MCF 10A (cell line): ENCODE results near the gene FMR1NB. TPM values are rescaled to one million over a fixed set of nuclear protein-coding genes. Genes with fewer than 3 reads are reported as not detected.

Experiments used
- BruUV-seq: library from RNA; stranded (reverse); fragments of 400-500 nt; replicated peaks from 2 replicates; lab custom pipeline; 2021; lab: Mats Ljungman, UMichigan
- CTCF ChIA-PET: fragments of 300-600 bp; sonication (Branson Sonifier 250); formaldehyde crosslinking; extraction: SDS; loops from one replicate; lab custom pipeline; 2021; ENCODE audit warnings: antibody characterized with exemption, inconsistent platforms; lab: Yijun Ruan, JAX
- POLR2A ChIA-PET: fragments of 300-600, 350-650 bp; sonication (Branson Sonifier 250); formaldehyde crosslinking; extraction: SDS; loops from one replicate; lab custom pipeline; 2020; ENCODE audit warnings: antibody characterized with exemption, inconsistent platforms; lab: Yijun Ruan, JAX
- DNase-seq: peaks from one replicate; pipeline ENCODE4 v3.0.0-alpha.2; 2018; ENCODE audit not compliant: unreplicated experiment
- H3K27ac Mint-ChIP-seq: one replicate; pipeline ENCODE4 v1.8.0; 2022; ENCODE audit warnings: mild to moderate bottlenecking, low read depth, mixed read lengths; ENCODE audit not compliant: unreplicated experiment
- H3K27me3 Mint-ChIP-seq: one replicate; pipeline ENCODE4 v1.8.0; 2022; ENCODE audit warnings: mixed read lengths; ENCODE audit not compliant: insufficient read depth, unreplicated experiment
- H3K36me3 Mint-ChIP-seq: one replicate; pipeline ENCODE4 v1.8.0; 2022; ENCODE audit warnings: mild to moderate bottlenecking, moderate library complexity, mixed read lengths; ENCODE audit not compliant: insufficient read depth, unreplicated experiment
- H3K4me1 Mint-ChIP-seq: one replicate; pipeline ENCODE4 v1.8.0; 2022; ENCODE audit warnings: mixed read lengths; ENCODE audit not compliant: insufficient read depth, unreplicated experiment
- H3K4me3 Mint-ChIP-seq: one replicate; pipeline ENCODE4 v1.8.0; 2022; ENCODE audit warnings: mild to moderate bottlenecking, moderate library complexity, mixed read lengths; ENCODE audit not compliant: unreplicated experiment
- H3K9me3 Mint-ChIP-seq: one replicate; pipeline ENCODE4 v1.8.0; 2022; ENCODE audit warnings: mixed read lengths; ENCODE audit not compliant: unreplicated experiment
- CTCF ChIP-seq: fragments of 200-600 bp; IDR thresholded peaks from one replicate; pipeline ENCODE4 v1.8.0; 2022; ENCODE audit warnings: antibody characterized with exemption, mild to moderate bottlenecking; ENCODE audit not compliant: unreplicated experiment
- intact Hi-C: fragments of 100-400 bp; cut with micrococcal nuclease; formaldehyde crosslinking; loops from 2 replicates; pipeline ENCODE4 v1.14.1; 2022
- total RNA-seq: library from RNA; stranded (reverse); gene quantifications from 2 replicates; pipeline ENCODE4 v1.2.3, GENCODE V29; 2022

Gene FMR1NB
- total RNA-seq, 1 experiment from 2014 or later, result not detected

- ChIA-PET CTCF (no interaction called here), POLR2A (no interaction called here)
- Mint-ChIP-seq H3K4me1 (no peaks in the 10 kb centered on the region), H3K27ac (no peak overlapping the region), H3K36me3 (peaks cover 51% of the 10 kb centered on the region), H3K4me3 (no peak overlapping the region), H3K9me3 (peaks cover 7% of the 10 kb centered on the region), H3K27me3 (no peaks in the 10 kb centered on the region)
- intact Hi-C loops, result no loop called here
- DNase-seq, result no peak
- BruUV-seq, result no TSS peak
- TF ChIP-seq CTCF, result no peak
These were observed 32.6 kb upstream of the FMR1NB start for GRCh38 chrX:147948531-147948930.

- peaks cover 41% of the 10 kb centered on the region for H3K36me3 Mint-ChIP-seq
- no peaks in the 10 kb centered on the region for H3K4me1 Mint-ChIP-seq
- H3K9me3 Mint-ChIP-seq, result no peaks in the 10 kb centered on the region
- BruUV-seq, result TSS peak; percentile 28
- no peaks in the 10 kb centered on the region for H3K27me3 Mint-ChIP-seq
- ChIA-PET POLR2A (no interaction called here), CTCF (no interaction called here)
- TF ChIP-seq CTCF, result no peak
- intact Hi-C loops, result no loop called here
- DNase-seq, result no peak
- H3K27ac Mint-ChIP-seq, result no peak overlapping the region
- H3K4me3 Mint-ChIP-seq, result no peak overlapping the region
These were observed 30.8 kb upstream of the FMR1NB start for GRCh38 chrX:147950352-147950751.

GRCh38 chrX:147953976-147954375 is 27.2 kb upstream of the FMR1NB start:
- intact Hi-C loops, result no loop called here
- Mint-ChIP-seq H3K27me3 (no peaks in the 10 kb centered on the region), H3K4me1 (peaks cover 6% of the 10 kb centered on the region), H3K9me3 (no peaks in the 10 kb centered on the region), H3K4me3 (no peak overlapping the region), H3K36me3 (peaks cover 12% of the 10 kb centered on the region), H3K27ac (no peak overlapping the region)
- no peak for TF ChIP-seq CTCF
- ChIA-PET CTCF (interaction anchor here (1.2 kb wide), 1 partner anchor 10 kb away, joined by 3 read pairs; no protein-coding TSS in a partner anchor), POLR2A (interaction anchor here (0.6 to 1.2 kb wide), 4 partner anchors 22 to 1546 kb away, joined by 3 to 5 read pairs (median 3); partner anchors contain the start of gene FMR1)
- BruUV-seq, result no TSS peak
- no peak for DNase-seq

GRCh38 chrX:147957291-147957690 is 23.8 kb upstream of the FMR1NB start:
- H3K27ac Mint-ChIP-seq, result no peak overlapping the region
- H3K4me1 Mint-ChIP-seq, result peaks cover 9% of the 10 kb centered on the region
- no TSS peak for BruUV-seq
- ChIA-PET POLR2A (no interaction called here), CTCF (no interaction called here)
- H3K36me3 Mint-ChIP-seq, result no peaks in the 10 kb centered on the region
- intact Hi-C loops, result no loop called here
- H3K27me3 Mint-ChIP-seq, result no peaks in the 10 kb centered on the region
- peaks cover 7% of the 10 kb centered on the region for H3K9me3 Mint-ChIP-seq
- H3K4me3 Mint-ChIP-seq, result no peak overlapping the region
- no peak for TF ChIP-seq CTCF
- DNase-seq, result no peak
